ES-I3 (cell line): ENCODE measurements around the gene AUTS2.
A peak's percentile ranks its signal among the peaks of the same experiment; 100 is the strongest.
"Not testable (repeated sequence)": the region's sequence is repeated elsewhere in the genome, so short reads cannot be mapped to it uniquely, and the experiment has no call there.

ENCODE experiments used
- H3K36me3 ChIP-seq: 2 replicates; pipeline ENCODE4 v1.6.1; 2013; ENCODE audit warnings: mild to moderate bottlenecking, low read length, control low read depth, moderate library complexity; ENCODE audit not compliant: insufficient read depth
- H3K4me1 ChIP-seq: 2 replicates; pipeline ENCODE4 v1.6.1; 2013; ENCODE audit warnings: mild to moderate bottlenecking, control low read depth, low read length; ENCODE audit not compliant: insufficient read depth
- H3K9ac ChIP-seq: 2 replicates; pipeline ENCODE4 v1.6.1; 2013; ENCODE audit warnings: low read depth, mild to moderate bottlenecking, low read length, moderate library complexity
- H3K9me3 ChIP-seq: 2 replicates; pipeline ENCODE4 v1.6.1; 2013; ENCODE audit warnings: mild to moderate bottlenecking, low read length, moderate library complexity; ENCODE audit not compliant: control insufficient read depth, insufficient read depth

Gene AUTS2

GRCh38 chr7:70793821-70794220 lies 1195.5 kb downstream of the AUTS2 start:
- Histone ChIP-seq H3K36me3 (peaks cover 14% of the 10 kb centered on the region), H3K9me3 (no peaks in the 10 kb centered on the region)

GRCh38 chr7:70794962-70795361 lies 1196.7 kb downstream of the AUTS2 start:
- H3K9ac ChIP-seq = no peak overlapping the region
- no peaks in the 10 kb centered on the region for H3K4me1 ChIP-seq
- peaks cover 10% of the 10 kb centered on the region for H3K36me3 ChIP-seq
- H3K9me3 ChIP-seq = no peaks in the 10 kb centered on the region

More at GRCh38 chr7:70793821-70794220, 1195.5 kb downstream of the AUTS2 start:
- no peaks in the 10 kb centered on the region for H3K4me1 ChIP-seq
- H3K9ac ChIP-seq = no peak overlapping the region

GRCh38 chr7:70795948-70796347 lies 1197.7 kb downstream of the AUTS2 start:
- no peak overlapping the region for H3K9ac ChIP-seq
- peaks cover 10% of the 10 kb centered on the region; the same call in 1 of the 2 replicates for H3K36me3 ChIP-seq
- H3K9me3 ChIP-seq = no peaks in the 10 kb centered on the region
- H3K4me1 ChIP-seq = no peaks in the 10 kb centered on the region

DNA sequence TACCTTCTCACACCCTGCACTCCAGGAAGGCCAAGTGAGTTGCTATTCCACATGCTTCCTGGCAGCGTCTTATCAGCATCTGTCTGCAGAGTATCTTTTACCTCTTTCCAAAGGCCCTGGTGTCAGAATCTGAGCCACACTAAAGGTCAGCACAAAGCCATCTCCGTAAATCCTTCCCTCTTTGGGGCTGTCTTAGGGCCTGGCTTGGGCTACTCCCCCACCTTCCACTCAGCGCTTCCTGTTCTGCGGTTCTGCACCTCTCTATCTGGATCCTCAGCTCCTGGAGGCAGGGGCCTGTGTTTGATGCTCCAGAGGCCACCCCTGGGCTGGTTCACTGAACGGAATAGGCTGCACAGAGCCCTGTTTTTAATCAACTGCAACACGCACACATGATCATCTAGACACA lies 1198.8 kb downstream of the AUTS2 start:
- H3K4me1 ChIP-seq = no peaks in the 10 kb centered on the region
- no peaks in the 10 kb centered on the region for H3K9me3 ChIP-seq
- no peak overlapping the region; the same call in 1 of the 2 replicates for H3K9ac ChIP-seq
- H3K36me3 ChIP-seq = 0 out of 2 replicates have a peak, but pooled peaks cover 5% of the 10 kb centered on the region

DNA sequence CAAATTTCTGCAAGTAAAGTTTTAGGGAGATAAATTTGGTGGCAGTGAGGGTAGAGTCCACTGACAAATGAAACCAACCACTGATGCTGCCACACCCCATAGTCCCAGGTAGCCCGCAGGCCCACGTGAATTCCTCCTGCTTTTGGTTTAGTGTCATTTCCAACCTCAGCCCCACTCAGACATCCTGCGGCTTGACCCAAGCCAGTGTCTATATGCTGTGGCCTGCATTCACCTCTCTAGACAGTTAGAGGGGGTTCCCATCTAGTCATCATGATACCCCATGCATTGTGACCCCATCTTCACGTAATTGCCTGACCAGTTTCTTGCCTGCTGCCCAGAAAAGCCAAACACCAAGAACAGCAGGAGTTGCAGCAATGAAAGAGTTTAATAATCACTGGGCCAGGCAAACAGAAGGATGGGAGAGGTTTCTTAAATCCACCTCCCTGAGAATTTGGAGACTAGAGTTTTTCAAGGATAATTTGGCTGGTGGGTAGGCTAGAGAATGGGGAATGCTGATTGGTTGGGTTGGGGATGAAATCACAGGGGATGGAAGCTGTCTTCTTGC lies 1201.6 kb downstream of the AUTS2 start:
- Histone ChIP-seq H3K4me1 (no peaks in the 10 kb centered on the region), H3K9me3 (no peaks in the 10 kb centered on the region; the same call in 1 of the 2 replicates), H3K36me3 (no peaks in the 10 kb centered on the region), H3K9ac (no peak overlapping the region)

DNA sequence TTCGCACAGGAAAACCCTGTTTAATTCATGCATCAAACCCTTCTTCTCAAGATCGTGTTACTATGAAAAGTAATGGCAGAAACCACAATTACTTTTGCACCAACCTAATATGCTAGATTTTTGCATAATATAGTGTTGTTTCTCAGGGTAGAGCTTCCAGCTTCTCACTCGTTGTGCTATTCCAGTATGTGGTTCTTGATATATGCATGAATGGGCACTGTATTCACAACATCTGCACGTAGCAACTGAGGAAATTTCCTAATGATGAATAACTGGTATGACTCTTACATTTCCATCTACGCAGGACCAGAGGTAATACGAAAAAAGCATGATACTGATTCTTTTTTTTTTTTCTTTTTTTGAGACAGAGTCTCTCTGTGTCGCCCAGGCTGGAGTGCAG lies 1207.1 kb downstream of the AUTS2 start:
- H3K36me3 ChIP-seq = no peaks in the 10 kb centered on the region
- H3K9ac ChIP-seq = no peak overlapping the region
- no peaks in the 10 kb centered on the region for H3K4me1 ChIP-seq
- no peaks in the 10 kb centered on the region; the same call in 1 of the 2 replicates for H3K9me3 ChIP-seq

GRCh38 chr7:70807650-70808049 lies 1209.4 kb downstream of the AUTS2 start:
- H3K9ac ChIP-seq = no peak overlapping the region
- no peaks in the 10 kb centered on the region for H3K36me3 ChIP-seq
- H3K4me1 ChIP-seq = no peaks in the 10 kb centered on the region
- no peaks in the 10 kb centered on the region; the same call in 1 of the 2 replicates for H3K9me3 ChIP-seq

- H3K9ac ChIP-seq = no peak overlapping the region
- no peaks in the 10 kb centered on the region for H3K36me3 ChIP-seq
- no peaks in the 10 kb centered on the region for H3K4me1 ChIP-seq
- H3K9me3 ChIP-seq = no peaks in the 10 kb centered on the region
Observed at GRCh38 chr7:70808876-70809275, 1210.6 kb downstream of the AUTS2 start.

GRCh38 chr7:70810558-70811139 lies 1212.4 kb downstream of the AUTS2 start:
- H3K9me3 ChIP-seq = no peaks in the 10 kb centered on the region
- H3K36me3 ChIP-seq = no peaks in the 10 kb centered on the region
- no peaks in the 10 kb centered on the region for H3K4me1 ChIP-seq
- no peak overlapping the region for H3K9ac ChIP-seq

DNA sequence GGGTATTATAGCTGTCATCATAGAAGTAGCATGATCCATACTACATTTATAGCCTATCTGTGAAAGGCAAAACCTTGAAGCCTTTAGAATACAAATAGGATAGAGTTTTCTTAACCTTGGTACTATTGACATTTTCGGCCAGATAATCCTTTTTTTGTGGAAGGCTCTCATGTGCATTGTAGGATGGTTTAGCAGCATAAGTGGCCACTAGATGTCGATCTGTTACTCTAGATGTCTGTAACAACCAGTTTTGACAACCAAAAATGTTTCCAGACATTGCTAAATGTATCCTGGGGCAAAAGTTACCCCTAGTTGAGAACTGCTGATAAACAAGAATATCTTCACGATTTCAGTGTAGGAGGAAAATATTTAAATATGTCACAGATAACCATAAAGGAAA lies 1214.2 kb downstream of the AUTS2 start:
- H3K4me1 ChIP-seq = no peaks in the 10 kb centered on the region
- H3K9ac ChIP-seq = no peak overlapping the region
- no peaks in the 10 kb centered on the region for H3K36me3 ChIP-seq
- H3K9me3 ChIP-seq = no peaks in the 10 kb centered on the region

- H3K4me1 ChIP-seq, H3K36me3 ChIP-seq, H3K9me3 ChIP-seq, H3K9ac ChIP-seq: not testable (repeated sequence)
Observed at GRCh38 chr7:70822490-70822889, 1224.2 kb downstream of the AUTS2 start.

DNA sequence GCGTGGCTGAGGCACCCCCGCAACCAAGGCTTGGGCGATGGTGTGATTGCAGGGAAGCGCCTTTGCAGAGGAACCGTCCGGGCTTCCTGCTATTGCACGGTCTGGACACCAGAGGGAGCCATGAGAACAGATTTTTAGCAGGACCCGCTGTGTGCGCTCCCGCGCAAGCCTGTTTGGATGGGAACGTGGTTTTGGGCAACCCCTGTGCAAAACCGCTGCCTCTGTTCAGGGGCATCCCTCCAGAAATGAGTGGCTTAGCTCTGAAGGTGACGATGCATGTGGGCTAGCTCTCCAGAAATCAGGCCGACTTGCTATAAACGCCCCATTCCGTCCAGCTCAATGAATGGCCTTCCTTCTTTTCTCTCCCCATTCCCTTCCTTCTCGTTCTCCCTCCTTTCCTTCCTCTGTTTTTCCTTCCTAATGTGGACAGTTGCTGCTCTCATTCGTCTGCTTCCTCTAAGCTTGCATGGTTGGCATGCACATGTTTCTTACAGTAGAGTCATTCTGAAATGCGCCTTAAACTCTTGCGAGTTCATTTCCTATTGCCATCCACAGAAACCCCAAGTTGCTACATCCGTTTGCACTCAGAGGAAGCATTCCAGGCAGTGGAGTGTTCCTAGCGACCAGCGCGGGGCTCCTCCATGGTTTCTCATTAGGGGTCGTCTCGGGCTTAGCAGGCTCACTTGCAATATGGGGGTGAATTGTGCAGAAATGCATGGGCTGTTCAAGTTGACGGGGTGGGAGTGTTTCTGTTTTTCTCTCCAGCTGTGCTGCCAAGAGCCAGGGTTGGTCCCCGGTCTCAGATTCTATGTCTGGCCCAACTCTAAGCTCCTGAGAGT lies 1231.2 kb downstream of the AUTS2 start:
- peak overlapping the region; percentile 1; the same call in 1 of the 2 replicates for H3K9ac ChIP-seq
- H3K4me1 ChIP-seq = peaks cover 6% of the 10 kb centered on the region; the same call in 1 of the 2 replicates
- peaks cover 1% of the 10 kb centered on the region; the same call in 1 of the 2 replicates for H3K9me3 ChIP-seq
- no peaks in the 10 kb centered on the region for H3K36me3 ChIP-seq

GRCh38 chr7:70830060-70830395 lies 1231.8 kb downstream of the AUTS2 start:
- no peaks in the 10 kb centered on the region for H3K36me3 ChIP-seq
- peaks cover 7% of the 10 kb centered on the region; the same call in 1 of the 2 replicates for H3K9me3 ChIP-seq
- H3K4me1 ChIP-seq = peaks cover 6% of the 10 kb centered on the region; the same call in 1 of the 2 replicates
- H3K9ac ChIP-seq = peak overlapping the region; percentile 1; the same call in 1 of the 2 replicates

- Histone ChIP-seq H3K4me1 (peaks cover 6% of the 10 kb centered on the region; the same call in 1 of the 2 replicates), H3K36me3 (no peaks in the 10 kb centered on the region; the same call in none of the 2 replicates), H3K9me3 (peaks cover 11% of the 10 kb centered on the region), H3K9ac (no peak overlapping the region)
Observed at GRCh38 chr7:70830426-70830825, 1232.2 kb downstream of the AUTS2 start.
